ENCODE measurements around the gene LYVE1.

Gene LYVE1

GRCh38 chr11:10518891-10519290, 49.6 kb downstream of the LYVE1 start:
- no peak for DNase-seq (ENCODE audit: low read depth)
- TF ChIP-seq, protein P1, sequence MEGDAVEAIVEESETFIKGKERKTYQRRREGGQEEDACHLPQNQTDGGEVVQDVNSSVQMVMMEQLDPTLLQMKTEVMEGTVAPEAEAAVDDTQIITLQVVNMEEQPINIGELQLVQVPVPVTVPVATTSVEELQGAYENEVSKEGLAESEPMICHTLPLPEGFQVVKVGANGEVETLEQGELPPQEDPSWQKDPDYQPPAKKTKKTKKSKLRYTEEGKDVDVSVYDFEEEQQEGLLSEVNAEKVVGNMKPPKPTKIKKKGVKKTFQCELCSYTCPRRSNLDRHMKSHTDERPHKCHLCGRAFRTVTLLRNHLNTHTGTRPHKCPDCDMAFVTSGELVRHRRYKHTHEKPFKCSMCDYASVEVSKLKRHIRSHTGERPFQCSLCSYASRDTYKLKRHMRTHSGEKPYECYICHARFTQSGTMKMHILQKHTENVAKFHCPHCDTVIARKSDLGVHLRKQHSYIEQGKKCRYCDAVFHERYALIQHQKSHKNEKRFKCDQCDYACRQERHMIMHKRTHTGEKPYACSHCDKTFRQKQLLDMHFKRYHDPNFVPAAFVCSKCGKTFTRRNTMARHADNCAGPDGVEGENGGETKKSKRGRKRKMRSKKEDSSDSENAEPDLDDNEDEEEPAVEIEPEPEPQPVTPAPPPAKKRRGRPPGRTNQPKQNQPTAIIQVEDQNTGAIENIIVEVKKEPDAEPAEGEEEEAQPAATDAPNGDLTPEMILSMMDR (IDR thresholded peaks at IDR 0.05; ENCODE audit: low read depth, low read length, missing control alignments): no peak
- no peak overlapping the region for H3K4me3 ChIP-seq (ENCODE audit: low read depth, low read length)

GRCh38 chr11:10518123-10518522, 50.3 kb downstream of the LYVE1 start:
- no peak for DNase-seq (ENCODE audit: low read depth)
- TF ChIP-seq, protein P1 (IDR thresholded peaks at IDR 0.05; ENCODE audit: low read depth, low read length, missing control alignments): no peak
- H3K4me3 ChIP-seq (ENCODE audit: low read depth, low read length): no peak overlapping the region

GRCh38 chr11:10515418-10515817, 53.0 kb downstream of the LYVE1 start:
- no peak for DNase-seq (ENCODE audit: low read depth)
- TF ChIP-seq, protein P1 (IDR thresholded peaks at IDR 0.05; ENCODE audit: low read depth, low read length, missing control alignments): no peak
- no peak overlapping the region for H3K4me3 ChIP-seq (ENCODE audit: low read depth, low read length)

GRCh38 chr11:10514709-10515108, 53.8 kb downstream of the LYVE1 start:
- no peak overlapping the region for H3K4me3 ChIP-seq (ENCODE audit: low read depth, low read length)
- TF ChIP-seq, protein P1 (IDR thresholded peaks at IDR 0.05; ENCODE audit: low read depth, low read length, missing control alignments): no peak
- DNase-seq (ENCODE audit: low read depth): no peak

- no peak for DNase-seq (ENCODE audit: low read depth)
- H3K4me3 ChIP-seq (ENCODE audit: low read depth, low read length): no peak overlapping the region
- TF ChIP-seq, protein P1 (IDR thresholded peaks at IDR 0.05; ENCODE audit: low read depth, low read length, missing control alignments): no peak
These were observed 54.3 kb downstream of the LYVE1 start for GRCh38 chr11:10514202-10514601.

GRCh38 chr11:10511181-10511621, 57.3 kb downstream of the LYVE1 start:
- TF ChIP-seq, protein P1 (IDR thresholded peaks at IDR 0.05; ENCODE audit: low read depth, low read length, missing control alignments): no peak
- no peak for DNase-seq (ENCODE audit: low read depth)
- no peak overlapping the region for H3K4me3 ChIP-seq (ENCODE audit: low read depth, low read length)

All from GM12864 (cell line).